ENCODE results near the gene ZNF142.
A peak's percentile ranks its signal among the peaks of the same experiment; 100 is the strongest.

Gene ZNF142

GRCh38 chr2:218648787-218649100, 10.7 kb downstream of the ZNF142 start:
- DNase-seq (ENCODE audit: insufficient read length, low spot score) (no peak), FAIRE-seq (no peak)
- no peak for TF ChIP-seq CTCF (IDR thresholded peaks at IDR 0.05; ENCODE audit: insufficient read depth, missing control alignments)

GRCh38 chr2:218648088-218648786, 11.2 kb downstream of the ZNF142 start:
- DNase-seq (ENCODE audit: insufficient read length, low spot score), result peak; percentile 69
- peak; percentile 51 for FAIRE-seq
- TF ChIP-seq CTCF (IDR thresholded peaks at IDR 0.05; ENCODE audit: insufficient read depth, missing control alignments), result peak; percentile 79

GRCh38 chr2:218645126-218645525, 14.3 kb downstream of the ZNF142 start:
- TF ChIP-seq CTCF (IDR thresholded peaks at IDR 0.05; ENCODE audit: insufficient read depth, missing control alignments), result no peak
- no peak for FAIRE-seq
- DNase-seq (ENCODE audit: insufficient read length, low spot score), result no peak

GRCh38 chr2:218644721-218645120, 14.7 kb downstream of the ZNF142 start:
- TF ChIP-seq CTCF (IDR thresholded peaks at IDR 0.05; ENCODE audit: insufficient read depth, missing control alignments), result no peak
- FAIRE-seq, result no peak

GRCh38 chr2:218643751-218644310, 15.6 kb downstream of the ZNF142 start:
- no peak for TF ChIP-seq CTCF (IDR thresholded peaks at IDR 0.05; ENCODE audit: insufficient read depth, missing control alignments)
- DNase-seq (ENCODE audit: insufficient read length, low spot score) (no peak), FAIRE-seq (no peak)

More at GRCh38 chr2:218644721-218645120, 14.7 kb downstream of the ZNF142 start:
- DNase-seq (ENCODE audit: insufficient read length, low spot score), result no peak

- FAIRE-seq, result no peak
- DNase-seq (ENCODE audit: insufficient read length, low spot score), result no peak
- no peak for TF ChIP-seq CTCF (IDR thresholded peaks at IDR 0.05; ENCODE audit: insufficient read depth, missing control alignments)
Measured at GRCh38 chr2:218642786-218643185, 16.6 kb downstream of the ZNF142 start.

GRCh38 chr2:218642121-218642656, 17.2 kb downstream of the ZNF142 start:
- FAIRE-seq (no peak), DNase-seq (ENCODE audit: insufficient read length, low spot score) (no peak)
- TF ChIP-seq CTCF (IDR thresholded peaks at IDR 0.05; ENCODE audit: insufficient read depth, missing control alignments), result no peak
